Breast epithelium (tissue), 3 donors: ENCODE results near the gene OGFR.

Source experiments
- POLR2A ChIP-seq: fragments of 450-650 bp; IDR thresholded peaks from one replicate; pipeline ENCODE4 v1.6.1; 2016; ENCODE audit warnings: antibody characterized with exemption, mild to moderate bottlenecking, moderate library complexity
- TF ChIP-seq, protein P1 (sequence below), 3 donors: fragments of 450-650 bp; IDR thresholded peaks; one replicate each; pipeline ENCODE4 v1.5.1; 2016 to 2017; ENCODE audit warnings: antibody characterized with exemption in 3 of 3, mild to moderate bottlenecking in 3 of 3, moderate library complexity in 3 of 3

DNA sequence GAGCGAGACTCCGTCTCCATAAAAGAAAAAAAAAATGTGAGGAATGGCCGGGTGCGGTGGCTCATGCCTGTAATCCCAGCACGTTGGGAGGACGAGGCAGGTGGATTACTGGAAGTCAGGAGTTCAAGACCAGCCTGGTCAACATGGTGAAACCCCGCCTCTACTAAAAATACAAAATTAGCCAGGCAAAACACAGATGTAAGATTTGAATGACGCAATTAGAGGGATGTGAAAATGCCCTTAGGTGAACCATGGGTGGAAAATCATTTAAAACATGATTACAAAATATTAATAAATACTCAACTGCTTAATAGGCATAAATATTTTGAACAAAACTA lies 33.1 kb downstream of the OGFR start:
- TF ChIP-seq, protein P1, sequence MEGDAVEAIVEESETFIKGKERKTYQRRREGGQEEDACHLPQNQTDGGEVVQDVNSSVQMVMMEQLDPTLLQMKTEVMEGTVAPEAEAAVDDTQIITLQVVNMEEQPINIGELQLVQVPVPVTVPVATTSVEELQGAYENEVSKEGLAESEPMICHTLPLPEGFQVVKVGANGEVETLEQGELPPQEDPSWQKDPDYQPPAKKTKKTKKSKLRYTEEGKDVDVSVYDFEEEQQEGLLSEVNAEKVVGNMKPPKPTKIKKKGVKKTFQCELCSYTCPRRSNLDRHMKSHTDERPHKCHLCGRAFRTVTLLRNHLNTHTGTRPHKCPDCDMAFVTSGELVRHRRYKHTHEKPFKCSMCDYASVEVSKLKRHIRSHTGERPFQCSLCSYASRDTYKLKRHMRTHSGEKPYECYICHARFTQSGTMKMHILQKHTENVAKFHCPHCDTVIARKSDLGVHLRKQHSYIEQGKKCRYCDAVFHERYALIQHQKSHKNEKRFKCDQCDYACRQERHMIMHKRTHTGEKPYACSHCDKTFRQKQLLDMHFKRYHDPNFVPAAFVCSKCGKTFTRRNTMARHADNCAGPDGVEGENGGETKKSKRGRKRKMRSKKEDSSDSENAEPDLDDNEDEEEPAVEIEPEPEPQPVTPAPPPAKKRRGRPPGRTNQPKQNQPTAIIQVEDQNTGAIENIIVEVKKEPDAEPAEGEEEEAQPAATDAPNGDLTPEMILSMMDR (IDR thresholded peaks at IDR 0.05): no peak
- no peak for TF ChIP-seq POLR2A
